ENCODE results near the gene DCTD.

GRCh38 chr4:182873726-182874125, 43.5 kb downstream of the DCTD start:
- no peak for TF ChIP-seq POLR2AphosphoS5 (IDR thresholded peaks at IDR 0.05; ENCODE audit: low read depth, low read length)
- TF ChIP-seq, protein P1, sequence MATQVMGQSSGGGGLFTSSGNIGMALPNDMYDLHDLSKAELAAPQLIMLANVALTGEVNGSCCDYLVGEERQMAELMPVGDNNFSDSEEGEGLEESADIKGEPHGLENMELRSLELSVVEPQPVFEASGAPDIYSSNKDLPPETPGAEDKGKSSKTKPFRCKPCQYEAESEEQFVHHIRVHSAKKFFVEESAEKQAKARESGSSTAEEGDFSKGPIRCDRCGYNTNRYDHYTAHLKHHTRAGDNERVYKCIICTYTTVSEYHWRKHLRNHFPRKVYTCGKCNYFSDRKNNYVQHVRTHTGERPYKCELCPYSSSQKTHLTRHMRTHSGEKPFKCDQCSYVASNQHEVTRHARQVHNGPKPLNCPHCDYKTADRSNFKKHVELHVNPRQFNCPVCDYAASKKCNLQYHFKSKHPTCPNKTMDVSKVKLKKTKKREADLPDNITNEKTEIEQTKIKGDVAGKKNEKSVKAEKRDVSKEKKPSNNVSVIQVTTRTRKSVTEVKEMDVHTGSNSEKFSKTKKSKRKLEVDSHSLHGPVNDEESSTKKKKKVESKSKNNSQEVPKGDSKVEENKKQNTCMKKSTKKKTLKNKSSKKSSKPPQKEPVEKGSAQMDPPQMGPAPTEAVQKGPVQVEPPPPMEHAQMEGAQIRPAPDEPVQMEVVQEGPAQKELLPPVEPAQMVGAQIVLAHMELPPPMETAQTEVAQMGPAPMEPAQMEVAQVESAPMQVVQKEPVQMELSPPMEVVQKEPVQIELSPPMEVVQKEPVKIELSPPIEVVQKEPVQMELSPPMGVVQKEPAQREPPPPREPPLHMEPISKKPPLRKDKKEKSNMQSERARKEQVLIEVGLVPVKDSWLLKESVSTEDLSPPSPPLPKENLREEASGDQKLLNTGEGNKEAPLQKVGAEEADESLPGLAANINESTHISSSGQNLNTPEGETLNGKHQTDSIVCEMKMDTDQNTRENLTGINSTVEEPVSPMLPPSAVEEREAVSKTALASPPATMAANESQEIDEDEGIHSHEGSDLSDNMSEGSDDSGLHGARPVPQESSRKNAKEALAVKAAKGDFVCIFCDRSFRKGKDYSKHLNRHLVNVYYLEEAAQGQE (IDR thresholded peaks at IDR 0.05; ENCODE audit: insufficient read depth in 1 of 2, low read depth in 2 of 2, low read length in 2 of 2) = no peak
- TF ChIP-seq SIN3A (IDR thresholded peaks at IDR 0.05; ENCODE audit: borderline replicate concordance, insufficient read depth, low read length) = no peak
- no peak for TF ChIP-seq TAF1 (IDR thresholded peaks at IDR 0.05; ENCODE audit: borderline replicate concordance, insufficient read depth, low read length)
